ENCODE results near the gene PPARD. TPM values are rescaled to one million over a fixed set of nuclear protein-coding genes. Genes with fewer than 3 reads are reported as not detected.

Gene PPARD
- total RNA-seq, 2 donors from 2014 or later = 21.2 to 24.1 TPM

DNA sequence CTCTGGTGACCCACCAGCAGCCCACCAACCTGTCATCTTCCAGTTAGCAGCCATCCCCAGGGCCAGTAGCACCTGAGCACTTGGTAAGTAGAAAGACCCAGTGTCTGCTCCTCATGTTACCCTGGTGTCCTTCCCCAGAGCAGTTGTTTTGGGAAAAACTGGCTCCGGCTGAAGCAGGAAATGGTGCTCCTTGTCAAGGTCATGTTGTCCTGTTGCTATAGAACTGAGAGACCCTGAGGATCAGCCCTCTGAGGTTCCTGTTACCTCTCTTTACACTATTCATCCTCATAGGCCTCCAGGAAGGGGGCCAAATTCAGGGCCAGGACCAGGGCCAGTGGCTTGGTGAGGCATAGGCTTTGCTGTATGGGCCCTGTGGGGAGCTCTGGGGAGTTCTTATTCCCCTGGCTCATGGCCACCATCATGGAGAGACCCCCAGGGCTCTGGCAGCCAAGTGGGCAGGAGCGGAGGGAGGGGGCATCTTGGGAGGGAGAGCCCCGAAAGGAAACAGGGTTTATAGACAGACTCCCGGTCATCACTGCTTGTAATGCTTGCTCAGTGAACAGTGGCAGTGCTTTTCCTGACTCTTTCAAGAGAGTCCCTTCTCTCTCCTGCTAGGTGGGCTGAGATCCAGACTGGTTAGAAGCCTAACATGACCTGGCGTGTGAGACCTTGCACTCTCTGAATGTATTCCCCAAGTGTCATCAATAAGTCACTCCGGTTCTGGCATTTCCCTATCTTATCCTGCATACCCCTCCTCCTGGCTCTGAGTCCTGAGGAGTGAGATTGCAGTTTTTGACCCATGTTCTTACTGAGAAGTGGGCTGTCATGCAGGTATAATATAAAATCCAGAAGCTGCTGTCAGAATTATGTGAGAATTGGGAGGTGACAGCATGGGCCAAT lies 50.7 kb downstream of the PPARD start:
- H3K36me3 ChIP-seq = no peaks in the 10 kb centered on the region
- H3K27me3 ChIP-seq (replicated peaks; ENCODE audit: insufficient read depth) = no peaks in the 10 kb centered on the region
- H3K4me1 ChIP-seq (replicated peaks) = peaks cover 17% of the 10 kb centered on the region
- TF ChIP-seq, protein P1, sequence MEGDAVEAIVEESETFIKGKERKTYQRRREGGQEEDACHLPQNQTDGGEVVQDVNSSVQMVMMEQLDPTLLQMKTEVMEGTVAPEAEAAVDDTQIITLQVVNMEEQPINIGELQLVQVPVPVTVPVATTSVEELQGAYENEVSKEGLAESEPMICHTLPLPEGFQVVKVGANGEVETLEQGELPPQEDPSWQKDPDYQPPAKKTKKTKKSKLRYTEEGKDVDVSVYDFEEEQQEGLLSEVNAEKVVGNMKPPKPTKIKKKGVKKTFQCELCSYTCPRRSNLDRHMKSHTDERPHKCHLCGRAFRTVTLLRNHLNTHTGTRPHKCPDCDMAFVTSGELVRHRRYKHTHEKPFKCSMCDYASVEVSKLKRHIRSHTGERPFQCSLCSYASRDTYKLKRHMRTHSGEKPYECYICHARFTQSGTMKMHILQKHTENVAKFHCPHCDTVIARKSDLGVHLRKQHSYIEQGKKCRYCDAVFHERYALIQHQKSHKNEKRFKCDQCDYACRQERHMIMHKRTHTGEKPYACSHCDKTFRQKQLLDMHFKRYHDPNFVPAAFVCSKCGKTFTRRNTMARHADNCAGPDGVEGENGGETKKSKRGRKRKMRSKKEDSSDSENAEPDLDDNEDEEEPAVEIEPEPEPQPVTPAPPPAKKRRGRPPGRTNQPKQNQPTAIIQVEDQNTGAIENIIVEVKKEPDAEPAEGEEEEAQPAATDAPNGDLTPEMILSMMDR (IDR thresholded peaks at IDR 0.05) = no peak
- no peak for TF ChIP-seq POLR2AphosphoS5 (IDR thresholded peaks at IDR 0.05)
- TF ChIP-seq POLR2A (IDR thresholded peaks at IDR 0.05) = no peak
- peak overlapping the region; percentile 37 to 64 for H3K27ac ChIP-seq
- intact Hi-C loops (cut with DNase I) = no loop called here
- H3K4me3 ChIP-seq = no peak overlapping the region
- DNase-seq (ENCODE audit: low spot score) = no peak
- no peaks in the 10 kb centered on the region for H3K9me3 ChIP-seq
- 55% methylated on average over 6 of the region's 6 CpGs for WGBS

DNA sequence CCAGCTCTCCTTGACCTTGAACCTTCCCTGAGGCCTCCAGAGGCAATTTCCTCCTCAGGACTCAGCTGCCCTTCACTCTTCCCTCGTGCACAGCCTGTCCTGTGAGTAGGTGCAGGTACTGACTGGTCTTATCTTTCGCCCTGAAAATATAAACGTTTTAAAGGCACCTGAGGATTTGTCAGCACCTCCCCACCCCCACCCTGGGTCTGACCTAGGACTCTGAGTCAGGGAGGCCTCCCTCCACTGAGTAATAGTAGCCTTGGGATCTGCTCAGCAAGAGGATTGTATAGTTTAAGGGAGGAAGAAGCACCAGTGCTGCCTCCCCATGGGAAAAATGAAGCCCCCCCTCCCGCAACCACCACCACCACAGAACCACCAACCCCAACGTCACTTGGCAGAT lies 54.6 kb downstream of the PPARD start:
- Histone ChIP-seq H3K27ac (no peak overlapping the region), H3K4me3 (no peak overlapping the region), H3K9me3 (no peaks in the 10 kb centered on the region), H3K36me3 (no peaks in the 10 kb centered on the region), H3K4me1 (replicated peaks) (peaks cover 10% of the 10 kb centered on the region), H3K27me3 (replicated peaks; ENCODE audit: insufficient read depth) (no peaks in the 10 kb centered on the region)
- DNase-seq (ENCODE audit: low spot score) = no peak
- TF ChIP-seq, protein P1 (IDR thresholded peaks at IDR 0.05) = no peak
- no peak for TF ChIP-seq POLR2AphosphoS5 (IDR thresholded peaks at IDR 0.05)
- 76% methylated on average over 5 of the region's 5 CpGs for WGBS
- intact Hi-C loops (cut with DNase I) = no loop called here

DNA sequence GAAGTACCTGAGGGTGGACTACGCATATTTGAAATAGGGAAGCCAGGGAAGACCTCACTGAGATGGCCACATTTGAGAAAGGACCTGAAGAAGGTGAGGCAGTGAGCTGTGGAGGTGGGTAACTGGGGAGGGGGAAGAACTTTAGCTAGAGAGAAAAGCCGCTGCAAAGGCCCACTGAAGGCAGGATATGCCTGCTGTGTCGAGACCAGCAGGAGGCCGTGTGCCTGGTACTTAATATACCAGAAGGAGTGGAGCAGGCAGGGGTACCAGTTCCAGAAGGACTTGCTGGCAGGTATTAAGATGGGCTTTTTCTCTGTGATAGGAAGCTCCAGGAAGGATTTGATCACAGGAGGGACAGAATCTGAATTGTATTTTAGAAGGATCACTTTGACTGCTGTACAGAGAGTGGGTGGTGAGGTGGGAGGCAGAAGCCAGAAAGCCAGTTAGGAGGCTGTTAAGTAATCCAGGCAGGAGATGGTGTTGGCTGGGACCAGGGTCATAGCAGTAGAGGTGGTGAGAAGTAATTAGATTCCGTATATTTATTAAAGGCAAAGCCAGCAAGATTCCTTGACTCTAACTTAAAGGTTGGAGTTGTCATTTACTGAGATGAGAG lies 55.6 kb downstream of the PPARD start:
- Histone ChIP-seq H3K27ac (no peak overlapping the region), H3K27me3 (replicated peaks; ENCODE audit: insufficient read depth) (no peaks in the 10 kb centered on the region), H3K4me1 (replicated peaks) (peaks cover 5% of the 10 kb centered on the region), H3K9me3 (no peaks in the 10 kb centered on the region), H3K36me3 (no peaks in the 10 kb centered on the region), H3K4me3 (no peak overlapping the region)
- intact Hi-C loops (cut with DNase I) = no loop called here
- TF ChIP-seq, protein P1 (IDR thresholded peaks at IDR 0.05) = no peak
- TF ChIP-seq POLR2AphosphoS5 (IDR thresholded peaks at IDR 0.05) (no peak), POLR2A (IDR thresholded peaks at IDR 0.05) (no peak)
- 93% methylated on average over 5 of the region's 5 CpGs for WGBS
- DNase-seq (ENCODE audit: low spot score) = no peak

DNA sequence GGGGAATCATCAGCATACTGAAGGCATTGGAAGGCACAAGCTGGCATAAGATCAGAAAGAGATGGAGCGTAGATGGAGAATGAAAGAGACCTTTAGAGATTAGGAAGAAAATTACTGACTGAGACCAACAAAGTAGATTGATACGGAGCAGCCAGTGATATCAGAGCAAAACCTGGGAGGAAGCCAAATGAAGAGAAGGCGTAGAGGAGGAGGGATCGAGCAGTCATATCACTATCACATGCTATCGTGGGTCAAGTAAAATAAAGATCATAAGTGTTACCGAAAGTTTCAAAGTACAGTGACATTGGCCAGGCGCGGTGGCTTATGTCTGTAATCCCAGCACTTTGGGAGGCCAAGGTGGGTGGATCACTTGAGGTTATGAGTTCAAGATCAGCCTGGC lies 56.2 kb downstream of the PPARD start:
- TF ChIP-seq POLR2A (IDR thresholded peaks at IDR 0.05) (no peak), POLR2AphosphoS5 (IDR thresholded peaks at IDR 0.05) (no peak)
- TF ChIP-seq, protein P1 (IDR thresholded peaks at IDR 0.05) = no peak
- Histone ChIP-seq H3K36me3 (no peaks in the 10 kb centered on the region), H3K9me3 (no peaks in the 10 kb centered on the region), H3K4me1 (replicated peaks) (peaks cover 1% of the 10 kb centered on the region), H3K27me3 (replicated peaks; ENCODE audit: insufficient read depth) (no peaks in the 10 kb centered on the region), H3K4me3 (no peak overlapping the region), H3K27ac (no peak overlapping the region)
- no peak for DNase-seq (ENCODE audit: low spot score)
- 95% methylated on average over 8 of the region's 8 CpGs for WGBS
- intact Hi-C loops (cut with DNase I) = no loop called here
